HG03039 (cell line): ENCODE results near the gene MYH9.

Source experiments
- ATAC-seq: cut with Tn5 transposase; IDR thresholded peaks from one replicate; pipeline ENCODE4 v1.9.1; 2021; ENCODE audit warnings: mild to moderate bottlenecking, moderate library complexity; ENCODE audit not compliant: unreplicated experiment

MYH9 gene

GRCh38 chr22:36369004-36369921 lies 18.5 kb downstream of the MYH9 start:
- ATAC-seq = no peak

- ATAC-seq = no peak
Measured at GRCh38 chr22:36368359-36368983, 19.3 kb downstream of the MYH9 start.

- no peak for ATAC-seq
Measured at GRCh38 chr22:36367479-36367878, 20.3 kb downstream of the MYH9 start.

GRCh38 chr22:36367066-36367465 lies 20.7 kb downstream of the MYH9 start:
- no peak for ATAC-seq

- no peak for ATAC-seq
Measured at GRCh38 chr22:36366291-36366708, 21.5 kb downstream of the MYH9 start.

GRCh38 chr22:36365020-36365411 lies 22.8 kb downstream of the MYH9 start:
- no peak for ATAC-seq

- no peak for ATAC-seq
Measured at GRCh38 chr22:36364255-36365019, 23.3 kb downstream of the MYH9 start.

GRCh38 chr22:36363349-36363981 lies 24.3 kb downstream of the MYH9 start:
- no peak for ATAC-seq

- no peak for ATAC-seq
Measured at GRCh38 chr22:36362932-36363331, 24.8 kb downstream of the MYH9 start.

GRCh38 chr22:36362075-36362474 lies 25.7 kb downstream of the MYH9 start:
- no peak for ATAC-seq

- no peak for ATAC-seq
Measured at GRCh38 chr22:36360871-36361383, 26.8 kb downstream of the MYH9 start.

GRCh38 chr22:36360011-36360410 lies 27.8 kb downstream of the MYH9 start:
- no peak for ATAC-seq

- ATAC-seq = no peak
Measured at GRCh38 chr22:36359470-36359996, 28.2 kb downstream of the MYH9 start.

- no peak for ATAC-seq
Measured at GRCh38 chr22:36358533-36359469, 29.0 kb downstream of the MYH9 start.

- no peak for ATAC-seq
Measured at GRCh38 chr22:36356708-36357624, 30.8 kb downstream of the MYH9 start.

GRCh38 chr22:36355894-36356293 lies 31.9 kb downstream of the MYH9 start:
- ATAC-seq = no peak

- ATAC-seq = no peak
Measured at GRCh38 chr22:36355362-36355761, 32.4 kb downstream of the MYH9 start.

GRCh38 chr22:36352803-36353507 lies 34.8 kb downstream of the MYH9 start:
- no peak for ATAC-seq
